Right ventricle myocardium superior (tissue), 1 donor: ENCODE data around the gene PHLDB1. TPM values are rescaled to one million over a fixed set of nuclear protein-coding genes. Genes with fewer than 3 reads are reported as not detected.
A peak's percentile ranks its signal among the peaks of the same experiment; 100 is the strongest.
"Not testable (repeated sequence)": the region's sequence is repeated elsewhere in the genome, so short reads cannot be mapped to it uniquely, and the experiment has no call there.

Experiments
- ATAC-seq: fragments of 200-7000 bp; cut with Tn5 transposase; one replicate; pipeline ENCODE4 v1.9.1; 2020; ENCODE audit warnings: mild to moderate bottlenecking; ENCODE audit not compliant: poor library complexity
- DNase-seq: peaks from one replicate; pipeline ENCODE4 v3.0.0-alpha.2; 2020
- intact Hi-C: fragments of 100-400 bp; cut with DNase I; formaldehyde crosslinking; loops from one replicate; pipeline ENCODE4 v1.11.2; 2022
- long read RNA-seq: library from polyadenylated mRNA; unstranded; transcript quantifications from one replicate; pipeline ENCODE4 v2.0.0, GENCODE V29; 2021
- total RNA-seq: library from RNA; stranded (reverse); fragmentation: NEBNext Ultra II Directional; extraction: Animal tissue kit (Norgen Biotek cat#: 25700); gene quantifications from one replicate; pipeline ENCODE4 v1.2.1, GENCODE V29; 2021
- donor health status: DM: no; HTN: yes; CAD: no; lungs with severe emphysema.

Gene PHLDB1
- total RNA-seq: 102 TPM
- long read RNA-seq, full-length matches to known transcripts: 14 of 101 reads
- long read RNA-seq, partial matches to known transcripts: 55 of 101 reads
- long read RNA-seq, other reads (novel, unspliced or antisense): 32 of 101 reads

- intact Hi-C loops: no loop called here
- ATAC-seq: peak; percentile 47
- DNase-seq: peak; percentile 83
These were observed at the start of gene PHLDB1 for GRCh38 chr11:118607401-118608359. TSS of gene PHLDB1 (plus strand) at chr11:118607615. CDS start at chr11:118613837, 6,222 bp downstream.

- no peak for ATAC-seq
- intact Hi-C loops: no loop called here
- DNase-seq: no peak
These were observed 46.6 kb upstream of the PHLDB1 start for GRCh38 chr11:118560806-118561205.

GRCh38 chr11:118565051-118565450, 42.4 kb upstream of the PHLDB1 start:
- intact Hi-C loops: no loop called here
- DNase-seq (peak; percentile 66), ATAC-seq (peak; percentile 54)

DNA sequence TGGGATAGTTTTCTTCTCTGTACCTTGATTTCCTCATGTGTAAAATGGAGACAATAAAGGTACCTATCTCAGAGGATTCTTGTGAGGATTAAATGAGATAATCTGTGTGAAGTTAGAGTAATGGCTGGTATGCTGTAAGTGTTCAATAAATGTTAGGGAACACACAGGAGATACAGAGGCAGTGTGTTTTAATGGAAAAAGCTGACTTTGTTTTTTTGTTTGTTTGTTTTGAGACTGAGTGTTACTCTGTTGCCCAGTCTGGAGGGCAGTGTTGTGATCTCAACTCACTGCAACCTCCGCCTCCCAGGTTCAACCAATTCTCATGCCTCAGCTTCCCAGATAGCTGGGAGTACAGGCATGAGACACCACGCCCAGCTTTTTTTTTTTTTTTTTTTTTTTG, 37.7 kb upstream of the PHLDB1 start:
- intact Hi-C loops: no loop called here
- no peak for ATAC-seq
- no peak for DNase-seq

- DNase-seq (no peak), ATAC-seq (no peak)
- intact Hi-C loops: no loop called here
These were observed 36.6 kb upstream of the PHLDB1 start for GRCh38 chr11:118570787-118571186.

DNA sequence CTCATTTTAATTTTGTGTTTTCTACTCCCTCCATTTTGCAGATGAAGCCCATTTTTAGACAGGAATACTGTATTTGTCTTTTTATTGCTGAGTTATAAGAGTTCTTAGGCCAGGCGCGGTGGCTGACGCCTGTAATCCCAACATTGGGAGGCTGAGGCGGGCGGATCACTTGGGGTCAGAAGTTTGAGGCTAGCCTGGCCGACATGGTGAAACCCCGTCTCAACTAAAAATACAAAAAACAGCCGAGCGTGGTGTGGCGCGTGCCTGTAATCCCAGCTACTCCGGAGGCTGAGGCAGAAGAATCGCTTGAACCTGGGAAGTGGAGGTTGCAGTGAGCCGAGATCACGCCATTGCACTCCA, 35.7 kb upstream of the PHLDB1 start:
- ATAC-seq (peak; percentile 31), DNase-seq (peak; percentile 49)
- intact Hi-C loops: not testable (repeated sequence)

- DNase-seq (peak; percentile 88), ATAC-seq (peak; percentile 90)
- intact Hi-C loops: no loop called here
These were observed 35.1 kb upstream of the PHLDB1 start, which contains the start of gene ARCN1 for GRCh38 chr11:118572061-118572980. TSS of gene ARCN1 (plus strand) at chr11:118572409. CDS start at chr11:118572548, 139 bp downstream.

DNA sequence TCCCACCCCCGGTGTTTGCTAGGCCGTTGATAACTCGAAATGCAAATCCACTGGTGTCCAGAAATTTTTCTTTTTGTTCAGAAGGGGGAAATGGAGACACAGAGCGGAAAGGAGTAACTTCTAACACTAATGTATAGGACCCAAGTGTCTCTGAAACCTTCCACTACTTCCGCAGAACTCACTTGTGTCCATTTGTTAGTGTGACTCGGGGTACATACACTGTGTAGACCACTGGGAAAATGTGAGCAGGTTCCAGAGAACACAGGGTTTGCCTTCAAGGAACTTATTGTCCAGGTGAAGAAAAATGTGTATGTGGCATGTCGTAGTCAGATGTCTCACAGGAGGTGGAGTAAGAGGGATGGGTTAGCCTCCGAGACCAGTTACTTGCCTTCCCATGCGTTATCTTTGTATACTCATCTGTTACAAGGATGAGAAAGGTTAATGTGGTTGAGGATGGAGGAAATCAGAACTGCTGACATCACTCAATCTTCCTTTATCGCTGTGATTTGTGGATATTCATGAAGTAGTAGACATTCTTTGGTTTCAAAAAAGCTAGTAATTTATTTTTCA, 34.3 kb upstream of the PHLDB1 start:
- ATAC-seq (peak; percentile 23), DNase-seq (no peak)
- intact Hi-C loops: no loop called here

- intact Hi-C loops: no loop called here
- ATAC-seq (no peak), DNase-seq (no peak)
These were observed 32.8 kb upstream of the PHLDB1 start for GRCh38 chr11:118574636-118575035.

GRCh38 chr11:118577995-118578394, 29.4 kb upstream of the PHLDB1 start:
- ATAC-seq, DNase-seq, intact Hi-C loops: not testable (repeated sequence)

DNA sequence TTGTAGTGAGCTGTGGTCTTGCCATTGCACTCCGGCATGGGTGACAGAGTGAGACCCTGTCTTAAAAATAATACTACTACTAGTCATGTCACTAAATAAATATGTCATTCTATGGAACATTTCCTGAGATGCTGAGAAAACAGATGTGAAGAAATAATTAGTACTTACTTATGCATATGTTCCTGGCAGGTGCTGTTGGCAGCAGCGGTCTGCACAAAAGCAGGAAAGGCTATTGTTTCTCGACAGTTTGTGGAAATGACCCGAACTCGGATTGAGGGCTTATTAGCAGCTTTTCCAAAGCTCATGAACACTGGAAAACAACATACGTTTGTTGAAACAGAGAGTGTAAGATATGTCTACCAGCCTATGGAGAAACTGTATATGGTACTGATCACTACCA, 26.4 kb upstream of the PHLDB1 start:
- ATAC-seq (no peak), DNase-seq (no peak)
- intact Hi-C loops: no loop called here

GRCh38 chr11:118587952-118588351, 19.5 kb upstream of the PHLDB1 start:
- peak; percentile 15 for ATAC-seq
- intact Hi-C loops: no loop called here

DNA sequence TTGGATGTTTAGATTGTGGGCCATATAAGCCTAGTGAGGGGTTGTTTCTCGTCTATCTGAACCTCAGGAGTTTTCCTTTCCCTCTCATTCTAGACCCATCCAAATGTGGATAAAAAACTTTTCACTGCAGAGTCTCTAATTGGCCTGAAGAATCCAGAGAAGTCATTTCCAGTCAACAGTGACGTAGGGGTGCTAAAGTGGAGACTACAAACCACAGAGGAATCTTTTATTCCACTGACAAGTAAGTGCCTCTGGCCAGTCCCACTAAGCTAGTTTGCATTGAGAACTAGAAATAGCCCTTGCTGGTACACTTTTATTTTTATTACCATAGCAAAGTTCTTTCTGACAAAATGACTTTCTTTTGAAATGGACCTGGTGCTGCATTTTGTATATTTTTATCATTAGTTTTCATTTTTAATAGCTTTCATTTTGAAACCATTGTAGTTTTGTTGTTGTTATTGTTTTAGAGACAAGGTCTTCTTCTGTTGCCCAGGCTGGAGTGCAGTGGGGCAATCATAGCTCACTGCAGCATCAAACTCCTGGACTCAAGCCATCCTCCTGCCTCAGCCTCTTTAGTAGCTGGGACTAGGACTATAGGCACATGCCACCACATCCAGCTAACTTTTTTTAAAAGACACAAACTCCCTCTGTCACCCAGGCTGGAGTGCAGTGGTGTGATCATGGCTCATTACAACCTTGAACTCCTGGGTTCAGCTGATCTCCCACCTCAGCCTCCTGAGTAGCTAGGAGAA, 14.6 kb upstream of the PHLDB1 start:
- intact Hi-C loops: no loop called here
- no peak for DNase-seq
- ATAC-seq: peak; percentile 72

More at GRCh38 chr11:118587952-118588351, 19.5 kb upstream of the PHLDB1 start:
- DNase-seq: no peak

DNA sequence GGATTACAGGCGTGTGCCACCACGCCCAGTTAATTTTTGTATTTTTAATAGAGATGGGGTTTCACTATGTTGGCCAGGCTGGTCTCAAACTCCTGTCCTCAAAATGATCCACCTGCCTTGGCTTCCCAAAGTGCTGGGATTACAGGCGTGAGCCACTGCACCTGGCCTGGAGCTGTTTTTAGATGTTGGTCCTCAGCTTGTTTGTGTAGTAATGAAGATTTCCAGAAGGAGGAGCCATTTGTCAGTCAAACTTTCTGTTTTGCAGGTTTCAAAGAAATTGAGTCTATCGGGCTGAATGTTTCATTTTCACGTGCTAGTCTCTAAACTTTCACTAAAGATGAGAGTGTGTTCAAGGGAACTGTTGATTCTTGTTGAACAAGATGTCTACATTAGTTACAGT, 12.4 kb upstream of the PHLDB1 start:
- ATAC-seq: peak; percentile 19
- intact Hi-C loops: not testable (repeated sequence)

DNA sequence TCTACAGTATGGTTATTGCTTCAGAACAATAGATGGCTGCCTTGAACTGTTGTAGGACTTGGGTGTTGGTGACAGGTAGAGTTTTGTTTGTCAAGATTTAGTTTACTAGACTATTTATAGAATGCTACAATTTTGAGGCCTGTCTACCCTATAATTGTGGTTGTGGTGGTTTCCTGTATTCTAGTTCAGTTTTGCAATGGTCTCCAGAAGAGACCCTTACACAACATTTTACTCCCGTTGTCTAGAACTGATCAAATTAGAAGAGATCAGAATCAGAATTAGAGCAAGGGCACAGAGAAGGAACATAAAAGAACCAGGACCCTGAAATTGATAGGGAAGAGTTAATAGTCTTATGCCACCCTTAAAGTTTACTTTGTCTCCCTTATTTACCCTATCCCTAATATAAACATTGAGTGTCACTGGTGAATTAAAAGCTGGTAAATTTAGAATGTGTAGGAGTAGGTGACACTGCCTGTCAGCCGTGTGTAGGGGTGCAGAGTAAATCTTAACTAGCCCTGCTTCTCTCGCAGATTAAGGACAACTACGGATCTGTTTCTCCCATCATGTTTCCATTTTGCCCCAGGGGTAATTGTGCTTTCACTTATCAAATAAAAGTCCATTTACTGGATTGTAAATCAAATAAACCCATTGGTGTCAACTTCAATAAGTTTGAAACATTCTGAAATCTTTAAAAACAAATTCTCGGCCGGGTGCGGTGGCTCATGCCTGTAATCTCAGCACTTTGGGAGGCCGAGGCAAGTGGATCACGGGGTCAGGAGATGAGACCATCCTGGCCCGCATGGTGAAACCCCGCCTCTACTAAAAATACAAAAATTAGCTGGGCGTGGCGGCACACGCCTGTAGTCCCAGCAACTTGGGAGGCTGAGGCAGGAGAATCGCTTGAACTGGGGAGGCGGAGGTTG, 10.9 kb upstream of the PHLDB1 start:
- no peak for ATAC-seq
- intact Hi-C loops: no loop called here
- no peak for DNase-seq

More for the DNA sequence above, 12.4 kb upstream of the PHLDB1 start:
- DNase-seq: not testable (repeated sequence)

- intact Hi-C loops: no loop called here
- ATAC-seq (no peak), DNase-seq (no peak)
These were observed 9.9 kb upstream of the PHLDB1 start for GRCh38 chr11:118597556-118597955.

GRCh38 chr11:118602331-118602730, 5.1 kb upstream of the PHLDB1 start:
- peak; percentile 64 for DNase-seq
- peak; percentile 56 for ATAC-seq
- intact Hi-C loops: no loop called here
